Raji (cell line): Measurements from ENCODE around the gene RNF126.

Source experiments
- POLR2A ChIP-seq: IDR thresholded peaks from 2 replicates; pipeline ENCODE4 v1.6.1; 2011; ENCODE audit warnings: low read depth, low read length, control low read depth; ENCODE audit not compliant: insufficient read depth

The RNF126 gene

DNA sequence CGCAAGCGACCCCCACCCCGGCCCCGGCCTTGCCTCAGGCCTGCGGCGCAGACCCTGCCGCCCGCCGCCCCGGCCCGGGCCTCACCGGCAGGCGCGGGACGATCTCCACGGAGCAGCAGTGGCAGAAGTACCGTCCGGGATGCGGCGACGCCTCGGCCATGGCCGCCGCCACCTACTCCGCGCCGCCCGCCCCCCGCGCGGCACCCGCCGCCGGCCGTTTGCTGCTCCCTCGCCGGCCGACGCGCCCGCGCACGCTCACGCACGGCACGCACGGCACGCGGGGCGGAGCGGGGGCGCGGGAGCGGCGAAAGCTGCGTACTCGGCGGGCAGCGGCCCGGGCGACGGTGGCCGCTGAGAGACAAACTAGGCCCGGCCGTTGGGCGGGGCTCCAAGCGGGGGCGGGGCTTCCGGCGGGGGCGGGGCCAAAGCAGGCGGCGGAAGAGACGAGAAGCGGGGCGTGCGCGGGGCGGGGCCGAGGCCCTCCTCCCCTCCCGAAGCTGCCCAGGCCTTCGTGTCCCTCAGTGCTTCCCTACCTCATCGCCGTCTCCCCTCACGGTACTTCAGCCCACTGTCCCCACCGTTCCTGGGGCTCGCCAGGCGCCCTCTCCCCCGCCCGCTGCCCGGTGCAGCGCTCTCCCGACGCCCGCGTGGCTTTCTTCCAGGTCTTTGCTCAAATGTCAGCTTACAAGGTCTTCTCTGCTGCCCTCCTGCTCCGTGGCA is at the start of gene RNF126:
TSS of gene RNF126 (minus strand) at position 253 of the 720 bp plus-strand sequence. CDS start at position 160, 93 bp downstream.
- peak; percentile 83 for TF ChIP-seq POLR2A

DNA sequence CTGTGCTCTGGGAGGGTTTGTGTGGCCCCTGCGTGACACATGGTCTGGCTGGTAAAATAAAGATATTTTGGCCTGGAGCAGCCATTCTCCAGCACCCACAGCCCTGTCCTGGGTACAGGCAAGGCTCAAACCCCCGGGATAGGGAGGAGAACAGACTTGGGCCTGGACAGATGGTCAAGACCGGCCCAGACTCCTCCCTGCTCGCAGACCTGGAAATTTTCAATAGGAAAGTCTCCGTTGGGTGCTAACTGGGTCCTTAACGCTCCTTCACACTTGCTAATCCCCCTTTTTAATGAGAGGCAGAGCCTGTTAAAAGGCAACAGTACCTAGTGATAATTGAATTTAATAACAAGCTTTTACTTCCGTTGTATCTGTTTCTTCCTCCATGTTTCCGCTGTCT is 48.2 kb upstream of the RNF126 start:
- TF ChIP-seq POLR2A, result no peak

DNA sequence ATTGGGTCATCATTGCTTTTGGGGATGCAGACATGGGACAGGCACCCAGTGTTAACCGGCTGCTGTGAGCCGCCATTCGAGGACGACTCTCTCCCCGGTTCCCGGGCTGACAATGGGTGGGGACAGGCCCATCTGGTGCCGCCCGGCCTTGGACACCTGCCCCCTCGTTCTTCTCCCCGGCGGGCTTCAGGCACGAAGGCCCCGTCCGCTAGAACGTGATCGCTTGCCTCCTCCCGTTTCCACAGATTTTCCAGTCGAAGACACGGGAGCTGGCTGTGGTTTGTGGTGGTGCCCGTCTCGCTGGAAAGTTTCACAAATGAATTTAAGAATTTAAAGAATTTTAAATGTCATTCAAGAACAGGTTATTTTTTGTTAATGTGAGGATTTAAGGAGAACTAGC is 47.8 kb upstream of the RNF126 start:
- TF ChIP-seq POLR2A, result no peak

DNA sequence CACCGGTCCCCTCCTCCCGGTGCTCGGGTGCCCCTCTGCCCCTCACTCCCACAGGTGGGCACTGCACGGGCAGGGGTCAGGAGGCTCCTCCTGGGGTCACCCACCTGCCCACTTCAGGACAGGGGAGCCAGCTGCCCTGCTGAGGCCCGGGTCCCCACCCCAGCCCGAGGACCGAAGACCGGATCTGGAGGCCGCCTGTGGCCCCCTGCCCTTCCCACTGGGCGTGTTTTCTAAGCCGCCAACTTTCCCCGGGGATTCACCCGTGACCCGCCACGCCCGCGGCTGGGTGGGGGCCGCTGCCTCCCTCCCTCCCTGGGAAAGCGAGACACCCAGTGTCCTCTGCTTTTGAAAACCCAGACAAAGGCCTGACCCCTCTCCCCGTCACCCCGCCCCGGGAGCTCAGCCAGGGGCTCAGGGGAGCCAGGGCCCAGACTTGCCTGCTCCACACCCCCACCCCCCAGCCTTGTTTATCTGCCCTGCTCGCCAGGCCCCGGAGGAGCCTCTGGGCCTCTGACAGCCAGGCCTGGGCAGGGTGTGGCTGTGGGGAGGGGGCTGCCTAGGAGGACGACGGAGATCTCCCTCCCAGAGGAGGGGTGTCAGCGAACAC is 47.1 kb upstream of the RNF126 start:
- no peak for TF ChIP-seq POLR2A

DNA sequence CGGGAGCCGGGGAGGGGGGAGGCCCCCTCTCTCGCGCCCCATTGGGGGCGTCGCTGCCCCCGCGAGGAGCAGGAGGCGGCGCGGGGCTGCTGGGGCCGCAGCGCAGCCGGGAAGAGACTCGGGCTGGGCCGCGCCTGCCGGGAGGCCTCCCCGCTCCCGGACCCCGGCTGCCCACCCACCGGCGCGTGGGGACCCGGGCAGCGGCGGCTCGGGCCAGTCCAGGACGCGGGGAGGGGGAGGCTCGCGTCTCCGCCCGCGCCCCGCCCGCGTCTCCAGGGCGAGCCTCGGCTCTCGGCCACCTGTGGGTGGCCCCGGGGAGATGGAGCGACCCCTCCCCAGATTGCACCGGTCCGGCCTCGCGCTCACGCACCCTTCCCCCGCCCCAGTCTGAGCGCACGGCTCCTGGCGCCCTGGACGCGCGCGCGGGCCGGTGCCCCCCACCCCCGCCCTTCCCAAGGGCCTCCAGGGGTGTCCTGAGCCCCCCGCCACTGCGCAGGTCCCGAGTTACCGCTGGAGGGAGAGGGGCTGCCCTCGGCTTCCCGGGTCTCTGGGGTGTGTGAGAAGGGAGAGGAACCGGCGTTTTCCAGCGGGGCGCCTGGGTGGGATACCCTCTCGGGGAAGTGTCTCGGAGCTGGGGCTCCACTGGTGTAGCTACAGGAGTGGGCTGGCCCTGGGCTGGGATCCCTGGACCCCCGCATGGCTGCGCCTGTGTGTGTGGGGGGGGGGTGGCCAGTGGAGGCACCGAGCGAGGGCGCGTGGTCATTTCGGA is 46.4 kb upstream of the RNF126 start:
- no peak for TF ChIP-seq POLR2A

DNA sequence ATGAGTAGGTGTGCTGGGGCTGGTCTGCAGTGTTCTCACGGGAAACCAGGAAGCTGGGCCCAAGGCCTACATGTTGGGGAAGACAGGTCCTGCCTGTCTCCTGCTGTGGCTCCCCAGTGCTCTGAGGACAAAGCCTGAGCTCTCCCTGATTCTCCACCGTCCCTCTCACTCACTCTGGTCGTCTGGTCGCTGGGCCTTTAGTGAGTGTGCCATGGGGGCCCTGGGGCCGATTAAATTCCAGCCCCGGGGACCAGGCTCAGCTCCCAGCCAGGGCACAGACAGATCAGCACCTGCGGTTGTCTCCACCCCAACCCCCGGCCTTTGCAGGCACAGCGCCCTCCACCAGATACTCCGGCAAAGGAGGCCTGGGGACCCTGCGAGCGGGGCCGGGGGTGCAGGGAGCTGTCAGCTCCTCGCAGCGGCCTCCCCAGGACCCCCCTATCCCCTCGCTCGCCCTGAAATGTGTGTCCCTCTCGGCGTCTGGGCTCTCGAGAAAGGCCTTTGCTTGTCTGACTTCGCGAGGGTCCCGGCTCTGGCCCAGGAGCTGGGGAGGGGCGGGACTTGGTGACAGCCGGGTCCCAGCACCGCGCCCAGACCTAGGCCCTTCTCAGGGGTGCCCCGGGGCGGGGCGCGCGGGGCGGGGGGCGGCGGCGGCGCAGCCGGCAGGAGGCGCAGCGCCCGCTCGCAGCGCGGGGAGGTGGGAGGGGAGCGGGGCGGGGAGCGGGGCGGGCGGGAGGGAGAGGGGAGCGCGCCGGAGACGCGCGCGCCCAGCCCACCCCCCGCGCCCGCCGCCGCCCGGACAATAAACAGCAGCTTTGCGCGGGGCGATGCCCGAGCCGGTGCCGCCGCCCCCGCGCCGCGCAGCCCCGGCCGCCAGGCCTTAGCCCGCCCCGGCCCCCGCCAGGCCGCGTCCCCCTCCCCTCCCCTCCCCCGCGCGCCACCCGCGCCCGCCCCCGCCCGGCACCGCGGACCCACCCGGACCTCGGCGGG is 45.4 kb upstream of the RNF126 start, which contains the start of gene PALM:
TSS of gene PALM (plus strand) at position 782 of the 990 bp plus-strand sequence. CDS start 212 bp downstream, outside the sequence.
- no peak for TF ChIP-seq POLR2A

DNA sequence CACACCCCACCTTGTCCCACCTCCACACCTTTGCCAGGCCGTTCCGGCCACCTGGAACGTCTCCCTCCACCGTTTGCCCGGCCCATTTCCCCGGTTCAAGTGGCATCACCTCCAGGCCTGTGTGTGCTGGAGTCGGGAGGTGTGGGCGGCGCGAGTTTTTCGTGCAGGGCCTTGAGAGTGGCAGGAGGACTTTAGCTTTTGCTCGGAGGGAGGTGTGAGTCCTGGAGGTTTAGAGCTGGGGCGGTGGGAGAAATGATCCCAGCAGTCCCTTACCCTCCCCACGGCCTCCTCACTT is 41.4 kb upstream of the RNF126 start:
- TF ChIP-seq POLR2A, result no peak

DNA sequence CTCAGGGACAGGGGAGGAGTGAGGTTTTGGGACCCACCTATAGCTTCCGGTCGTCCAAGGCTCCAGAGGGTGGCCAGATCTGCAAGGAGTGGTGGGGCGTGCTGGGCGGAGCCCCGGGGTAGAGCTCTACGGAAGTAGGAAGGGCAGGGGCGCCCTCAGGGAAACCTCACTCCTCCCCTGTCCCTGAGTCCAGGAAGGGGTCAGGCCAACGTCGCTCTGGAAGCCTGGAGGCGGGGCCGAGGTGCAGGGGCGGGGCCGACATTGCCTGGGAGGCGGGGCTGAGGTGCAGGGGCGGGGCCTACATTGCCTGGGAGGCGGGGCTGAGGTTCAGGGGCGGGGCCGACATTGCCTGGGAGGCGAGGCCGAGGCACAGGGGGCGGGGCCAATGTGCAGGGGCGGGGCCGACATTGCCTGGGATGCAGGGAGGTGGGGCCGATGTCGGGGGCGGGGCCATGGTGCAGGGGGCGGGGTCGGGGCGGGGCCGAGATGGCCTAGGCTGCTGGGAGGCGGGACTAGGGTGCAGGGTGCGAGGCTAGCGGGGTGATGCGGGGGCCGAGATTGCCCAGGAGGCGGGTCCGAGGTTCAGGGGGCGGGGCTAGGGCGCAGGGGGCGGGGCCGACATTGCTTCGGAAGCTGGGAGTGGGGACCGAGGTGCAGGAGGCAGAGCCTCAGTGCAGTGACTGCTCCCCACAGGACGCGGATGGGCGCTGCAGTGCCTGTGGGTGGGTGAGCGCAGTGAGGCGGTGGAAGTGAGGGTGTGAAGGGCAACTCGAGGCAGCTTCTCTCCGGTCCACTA is 40.8 kb upstream of the RNF126 start:
- TF ChIP-seq POLR2A, result no peak

DNA sequence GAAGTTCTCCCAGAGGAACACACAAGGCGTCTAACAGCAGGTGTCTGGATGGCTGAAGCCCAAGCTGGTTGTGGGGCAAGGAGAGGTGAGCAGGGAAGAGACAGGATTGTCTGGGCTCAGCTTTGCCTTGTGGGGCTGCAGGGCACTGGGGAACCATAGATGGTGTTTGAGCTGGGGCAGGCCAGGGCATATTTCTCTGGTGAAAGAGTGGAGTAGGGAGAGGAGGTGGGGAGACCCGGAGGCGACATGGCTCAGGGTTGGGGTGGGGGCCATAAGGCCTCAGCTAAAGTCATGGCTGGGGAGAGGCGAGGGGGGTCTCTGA is 40.3 kb upstream of the RNF126 start:
- no peak for TF ChIP-seq POLR2A

DNA sequence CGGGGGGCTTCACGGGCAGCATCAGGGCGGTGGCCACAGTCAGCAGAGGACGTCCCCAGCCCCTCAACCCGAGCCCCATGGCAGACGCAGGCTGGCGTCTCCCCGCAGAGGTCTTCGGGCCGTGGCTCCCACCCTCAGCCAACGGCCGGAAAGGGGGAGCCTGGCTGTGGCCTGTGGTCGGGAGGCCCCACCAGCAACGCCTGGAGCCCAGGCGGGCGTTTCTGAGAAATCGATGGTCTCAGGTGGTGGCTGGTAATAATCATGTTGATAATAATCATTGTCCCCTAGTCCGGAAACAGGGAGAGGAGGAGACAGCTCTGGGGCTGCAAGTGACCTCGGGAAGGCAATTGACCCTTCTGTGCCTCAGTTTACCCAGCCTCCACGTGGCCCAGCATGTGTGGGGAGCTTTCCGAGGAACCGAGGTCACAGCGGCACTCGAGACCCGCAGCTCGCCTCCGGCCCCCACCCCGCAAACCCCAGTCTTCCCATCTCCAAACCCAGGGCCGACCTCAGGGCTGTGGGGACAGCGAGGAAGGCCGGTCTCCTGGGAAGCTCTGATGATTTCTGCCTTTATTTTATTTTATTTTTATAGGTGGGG is 32.4 kb upstream of the RNF126 start, which contains the start of gene PRSS57:
TSS of gene PRSS57 (minus strand) at position 101 of the 598 bp plus-strand sequence. CDS start at position 79, 22 bp downstream.
- TF ChIP-seq POLR2A, result no peak

DNA sequence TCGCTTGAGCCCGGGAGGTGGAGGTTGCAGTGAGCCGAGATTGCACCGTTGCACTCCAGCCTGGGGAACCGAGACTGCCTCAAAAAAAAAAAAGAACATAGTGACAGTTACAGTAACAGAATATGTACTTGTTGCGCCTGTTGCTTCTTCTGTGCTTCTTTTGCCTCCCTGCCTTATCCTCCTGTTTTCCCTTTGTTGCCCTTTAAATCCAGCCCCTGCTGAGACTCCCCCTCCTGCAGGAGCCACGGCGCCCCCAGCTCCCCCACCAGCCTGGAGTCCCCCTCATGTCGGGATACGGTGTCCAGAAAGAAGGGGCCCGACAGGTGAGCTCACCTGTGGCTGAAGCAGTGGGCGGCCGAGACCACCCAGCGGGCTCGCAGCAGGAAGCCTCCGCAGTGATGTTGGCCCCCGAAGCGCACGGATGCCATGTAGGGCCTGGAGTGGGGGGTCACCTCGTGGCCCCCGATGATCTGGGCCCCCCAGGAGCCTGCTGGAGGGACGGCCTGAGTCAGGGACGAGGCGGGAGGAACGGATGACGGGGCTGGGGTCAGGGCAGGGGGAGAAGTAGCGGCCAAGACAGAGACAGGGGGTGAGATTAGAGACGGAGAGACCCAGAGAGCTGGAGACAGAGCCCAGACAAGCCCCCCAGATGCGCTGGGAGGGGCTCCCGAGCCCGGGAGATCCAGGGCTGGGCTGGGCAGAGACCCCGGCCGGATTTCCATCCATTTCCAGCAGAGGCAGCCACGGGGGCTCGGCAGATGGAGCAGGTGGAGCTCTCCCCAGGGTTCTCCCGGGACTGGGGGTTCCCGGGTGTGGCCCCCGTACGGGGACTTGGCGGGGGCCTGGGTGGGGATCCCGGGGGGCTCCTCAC is 31.7 kb upstream of the RNF126 start:
- no peak for TF ChIP-seq POLR2A

DNA sequence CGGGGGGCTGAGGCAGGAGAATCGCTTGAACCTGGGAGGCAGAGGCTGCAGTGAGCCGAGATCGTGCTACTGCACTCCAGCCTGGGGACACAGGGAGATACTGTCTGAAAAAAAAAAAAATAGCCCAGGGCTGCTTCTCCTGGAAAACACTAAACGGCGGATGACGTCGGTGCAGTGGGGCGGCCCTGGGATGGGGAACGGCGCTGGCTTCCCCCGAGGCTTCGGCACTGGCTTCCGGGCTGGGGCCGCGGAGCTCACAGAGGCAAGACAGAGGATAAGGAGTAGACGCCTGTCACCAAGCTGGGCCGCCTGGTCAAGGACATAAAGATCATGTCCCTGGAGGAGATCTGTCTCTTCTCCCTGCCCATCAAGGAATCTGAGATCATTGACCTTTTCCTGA is 27.2 kb upstream of the RNF126 start:
- no peak for TF ChIP-seq POLR2A

DNA sequence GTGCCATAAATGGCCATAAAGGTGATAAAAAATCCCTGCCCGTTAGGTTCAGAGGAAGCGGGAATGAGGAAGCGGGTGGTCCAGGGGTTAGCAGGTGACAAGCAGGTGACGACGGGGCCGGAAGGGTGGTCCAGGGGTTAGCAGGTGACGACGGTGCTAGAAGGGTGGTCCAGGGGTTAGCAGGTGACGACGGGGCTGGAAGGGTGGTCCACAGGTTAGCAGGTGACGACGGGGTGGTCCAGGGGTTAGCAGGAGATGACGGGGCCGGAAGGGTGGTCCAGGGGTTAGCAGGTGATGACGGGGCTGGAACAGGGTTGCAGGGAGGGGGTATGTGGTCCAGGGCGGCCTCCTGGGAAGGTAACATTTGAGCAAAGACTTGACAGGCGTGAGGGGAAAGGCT is 26.0 kb upstream of the RNF126 start:
- no peak for TF ChIP-seq POLR2A
